B cell (primary cell): ENCODE results near the gene MLXIP.
"Not testable (repeated sequence)": the region's sequence is repeated elsewhere in the genome, so short reads cannot be mapped to it uniquely, and the experiment has no call there.

ENCODE experiments used
- CTCF ChIP-seq: fragments of 200-600 bp; IDR thresholded peaks from one replicate; pipeline ENCODE4 v1.8.0; 2022; ENCODE audit warnings: antibody characterized with exemption, mild to moderate bottlenecking
- EZH2 ChIP-seq: IDR thresholded peaks from 2 replicates; pipeline ENCODE4 v1.6.1; 2012; ENCODE audit warnings: borderline replicate concordance, low read depth, mild to moderate bottlenecking, moderate library complexity, low read length; ENCODE audit not compliant: insufficient read depth, poor library complexity, severe bottlenecking

GRCh38 chr12:122041458-122041857 is 37.1 kb upstream of the MLXIP start:
- not testable (repeated sequence) for TF ChIP-seq CTCF, EZH2
